HG03064 (cell line): Measurements from ENCODE around the gene ZFYVE1.
"Not testable (repeated sequence)": the region's sequence is repeated elsewhere in the genome, so short reads cannot be mapped to it uniquely, and the experiment has no call there.

Experiments used
- ATAC-seq: cut with Tn5 transposase; IDR thresholded peaks from one replicate; pipeline ENCODE4 v1.9.1; 2021; ENCODE audit warnings: low read depth; ENCODE audit not compliant: unreplicated experiment

The ZFYVE1 gene

DNA sequence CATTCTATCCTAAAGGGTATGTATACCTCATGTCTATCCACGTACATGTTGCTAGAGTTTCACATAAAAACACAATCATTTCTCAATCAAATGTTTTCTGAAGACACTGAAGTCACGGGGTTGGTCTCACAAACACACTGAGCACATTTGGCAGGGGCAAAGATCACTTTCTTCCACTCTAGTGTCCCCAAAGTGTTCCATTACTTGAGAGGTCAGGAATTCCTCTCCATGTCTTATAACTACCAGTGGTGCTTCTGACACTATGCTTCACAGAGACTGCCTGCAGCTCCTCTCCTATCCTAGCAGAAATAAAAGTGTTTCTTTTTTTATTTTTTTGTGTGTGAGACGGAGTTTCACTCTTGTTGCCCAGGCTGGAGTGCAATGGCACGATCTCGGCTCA, 19.1 kb downstream of the ZFYVE1 start:
- ATAC-seq, result no peak

DNA sequence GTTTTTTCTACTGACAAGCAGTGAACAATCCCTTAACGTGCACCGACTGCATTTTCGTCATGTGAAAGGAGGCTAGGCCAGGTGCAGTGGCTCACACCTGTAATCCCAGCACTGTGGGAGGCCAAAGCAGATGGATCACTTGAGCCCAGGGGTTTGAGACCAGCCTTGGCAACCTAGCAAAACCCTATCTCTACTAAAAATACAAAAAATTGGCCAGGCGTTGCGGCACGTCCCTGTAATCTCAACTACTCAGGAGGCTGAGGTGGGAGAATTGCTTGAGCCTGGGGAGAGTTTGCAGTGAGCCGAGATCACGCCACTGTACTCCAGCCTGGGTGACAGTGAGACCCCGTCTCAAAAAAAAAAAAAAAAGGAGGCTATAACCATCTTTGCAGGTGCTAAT, 22.3 kb downstream of the ZFYVE1 start:
- ATAC-seq, result not testable (repeated sequence)

DNA sequence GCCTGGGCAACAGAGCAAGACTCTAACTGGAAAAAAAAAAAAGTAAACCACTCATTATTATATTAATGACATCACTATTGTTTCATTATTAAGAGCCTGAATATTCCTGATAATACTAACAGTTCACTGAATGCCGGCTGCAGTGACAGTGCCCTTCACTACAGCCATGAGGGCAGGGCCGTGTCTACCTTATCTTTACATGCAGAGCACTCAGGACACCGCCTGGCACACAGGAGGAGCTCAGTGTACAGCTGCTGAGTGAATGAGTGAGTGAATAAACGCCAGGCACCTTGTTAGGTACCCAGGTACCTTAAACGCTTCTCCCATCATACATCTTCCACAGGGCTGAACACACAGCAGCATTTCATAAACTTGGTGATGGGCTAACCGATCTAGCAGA, 23.2 kb downstream of the ZFYVE1 start:
- no peak for ATAC-seq

DNA sequence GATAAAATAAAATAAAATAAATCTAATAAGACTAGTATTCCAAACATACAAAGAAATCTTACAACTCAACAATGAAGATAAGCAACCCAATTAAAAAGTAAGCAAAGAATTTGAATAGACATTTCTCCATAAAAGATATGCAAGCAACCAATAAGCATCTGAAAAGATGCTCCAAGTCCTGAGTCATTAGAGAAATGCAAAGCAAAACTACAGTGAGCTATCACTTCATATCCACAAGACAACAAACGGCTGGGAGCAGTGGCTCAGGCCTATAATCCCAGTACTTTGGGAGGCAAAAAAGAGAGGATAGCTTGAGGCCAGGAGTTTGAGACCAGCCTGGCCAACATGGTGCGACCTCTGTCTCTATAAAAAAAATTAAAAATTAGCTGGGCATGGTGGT, 26.8 kb downstream of the ZFYVE1 start:
- no peak for ATAC-seq

DNA sequence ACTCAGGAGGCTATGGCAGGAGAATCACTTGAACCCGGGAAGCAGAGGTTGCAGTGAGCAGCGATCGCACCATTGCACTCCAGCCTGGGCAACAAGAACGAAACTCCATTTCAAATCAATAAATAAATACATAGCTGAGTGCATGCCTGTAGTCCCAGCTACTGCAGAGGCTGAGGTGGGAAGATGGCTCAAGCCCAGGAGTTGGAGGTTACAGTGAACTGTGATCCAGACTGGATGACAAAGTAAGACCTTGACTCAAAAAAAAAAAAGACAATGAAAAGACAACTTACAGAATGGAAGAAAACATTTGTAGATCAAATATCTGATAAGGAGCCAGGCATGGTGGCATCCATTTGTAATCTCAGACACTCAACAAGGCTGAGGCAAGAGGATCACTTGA, 27.6 kb downstream of the ZFYVE1 start:
- no peak for ATAC-seq

DNA sequence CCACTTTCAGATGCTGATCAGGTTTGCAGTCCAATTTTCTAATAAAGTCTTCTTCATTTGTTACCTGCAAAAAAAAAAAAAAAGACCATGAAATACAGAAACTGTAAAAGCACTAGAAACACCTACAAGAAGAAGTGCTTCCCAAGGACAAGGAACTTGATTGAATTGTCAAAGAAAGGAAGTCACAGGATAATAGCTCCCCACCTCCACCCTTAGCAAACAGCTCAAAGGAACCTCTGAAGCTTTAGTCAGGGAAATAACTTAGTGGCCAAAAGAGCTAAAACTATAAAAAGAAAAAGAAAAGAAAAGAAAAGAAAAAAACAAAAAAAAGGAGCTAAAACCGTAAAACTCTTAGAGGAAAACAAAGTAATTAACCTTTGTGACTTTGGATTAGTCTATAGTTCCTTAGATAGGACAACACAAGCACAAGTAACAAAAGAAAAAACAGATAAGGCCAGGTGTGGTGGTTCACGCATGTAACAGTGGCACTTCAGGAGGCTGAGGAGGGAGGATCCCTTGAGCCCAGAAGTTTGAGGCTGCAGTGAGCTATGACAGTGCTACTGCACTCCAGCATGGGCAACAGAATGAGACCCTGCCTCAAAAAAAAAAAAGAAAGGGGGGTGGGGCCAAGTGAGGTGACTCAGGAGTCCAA, 28.5 kb downstream of the ZFYVE1 start:
- ATAC-seq, result no peak

DNA sequence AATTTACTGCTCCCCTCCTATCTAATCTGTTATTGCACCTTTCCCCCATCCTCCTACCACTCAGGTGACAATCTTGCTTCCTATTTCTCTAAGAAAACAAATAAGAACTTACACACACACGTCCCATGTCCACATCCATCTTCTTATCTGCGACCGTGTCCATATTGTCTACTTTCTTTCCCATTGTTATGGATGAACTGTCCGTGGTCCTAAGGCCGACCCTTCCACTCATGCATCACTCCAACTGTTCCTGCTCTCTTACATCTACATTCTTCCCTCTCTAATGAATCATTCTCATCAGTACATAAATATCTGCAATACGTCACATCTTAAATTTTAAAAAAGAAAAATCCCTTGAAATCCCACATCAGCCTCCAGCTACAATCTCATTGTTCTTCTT, 30.0 kb downstream of the ZFYVE1 start:
- no peak for ATAC-seq

DNA sequence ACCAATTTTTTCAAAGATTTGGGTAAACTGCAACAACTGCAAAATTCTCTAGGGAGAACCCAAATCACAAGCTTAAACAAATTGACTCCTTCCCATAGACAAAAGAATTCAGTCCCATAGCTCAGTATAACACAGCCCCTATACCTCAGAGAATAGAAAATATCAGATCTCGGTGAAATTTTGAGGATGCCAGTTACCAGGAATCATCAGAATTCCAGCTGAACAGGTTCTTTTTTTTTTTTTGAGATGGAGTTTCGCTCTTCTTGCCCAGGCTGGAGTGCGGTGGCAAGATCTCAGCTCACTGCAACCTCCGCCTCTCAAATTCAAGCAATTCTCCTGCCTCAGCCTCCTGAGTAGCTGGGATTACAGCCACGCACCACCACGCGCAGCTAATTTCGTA, 36.7 kb downstream of the ZFYVE1 start:
- no peak for ATAC-seq

DNA sequence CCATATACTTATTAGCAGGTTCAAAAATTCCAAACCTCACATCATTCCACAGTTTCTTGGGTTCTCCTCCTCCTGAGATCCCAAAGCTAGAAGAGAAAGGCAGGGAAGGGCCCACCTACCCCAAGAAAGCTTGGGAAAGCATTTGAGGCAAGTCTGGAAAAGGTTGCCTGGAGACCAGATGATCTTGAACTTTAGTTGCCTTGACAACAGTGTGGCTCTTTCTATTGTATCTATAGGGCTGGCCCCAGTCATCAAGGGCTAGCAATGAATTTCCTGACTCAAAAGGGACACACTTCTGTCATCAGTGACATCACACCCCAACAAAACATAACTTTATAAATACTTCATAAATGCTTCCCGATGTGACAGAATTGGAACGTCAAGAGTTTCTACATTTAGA, 40.0 kb downstream of the ZFYVE1 start:
- no peak for ATAC-seq

DNA sequence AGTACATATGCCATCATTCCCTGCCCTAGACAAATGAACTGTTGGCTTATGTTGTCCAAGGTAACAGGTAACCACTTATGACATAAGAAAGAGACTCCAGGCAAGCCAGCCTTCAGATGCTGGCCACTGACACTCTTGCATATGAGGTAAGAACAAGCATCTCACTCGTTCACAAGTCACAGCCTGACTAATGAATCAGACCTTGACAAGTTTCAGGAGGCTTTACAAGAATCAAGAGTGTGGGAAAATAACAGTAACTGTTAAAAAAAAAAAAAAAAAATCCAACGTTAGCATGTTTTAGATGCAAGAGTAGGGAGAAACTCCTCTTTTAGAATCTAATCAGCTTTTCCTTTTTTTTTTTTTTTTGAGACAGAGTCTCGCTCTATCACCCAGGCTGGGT, 40.7 kb downstream of the ZFYVE1 start:
- ATAC-seq, result no peak

DNA sequence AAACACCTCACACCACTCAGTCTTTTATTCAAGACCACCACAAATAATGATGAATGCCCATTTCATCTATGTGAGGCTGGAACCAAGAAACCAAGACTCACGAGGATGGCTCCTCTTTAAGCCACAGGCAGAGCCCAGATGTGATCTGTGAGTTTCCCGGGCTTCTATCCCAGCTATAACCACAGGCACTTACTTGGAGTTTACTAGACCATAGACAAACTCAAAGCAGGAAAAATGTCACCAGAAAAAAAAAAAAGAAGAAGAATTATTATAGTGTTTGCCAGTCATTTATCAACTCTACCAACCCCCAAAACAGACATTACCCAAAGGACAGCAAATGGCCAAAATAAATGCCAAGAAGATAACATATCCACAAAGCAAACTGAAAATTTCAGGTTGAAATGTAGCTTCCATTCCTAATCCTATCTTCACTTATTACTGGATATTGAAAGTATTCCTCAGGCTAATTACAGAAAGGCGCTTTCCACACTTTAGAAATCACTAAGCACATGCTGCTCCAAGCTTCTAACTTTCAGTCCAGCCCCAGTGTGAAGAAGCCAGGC, 44.7 kb downstream of the ZFYVE1 start:
- no peak for ATAC-seq

DNA sequence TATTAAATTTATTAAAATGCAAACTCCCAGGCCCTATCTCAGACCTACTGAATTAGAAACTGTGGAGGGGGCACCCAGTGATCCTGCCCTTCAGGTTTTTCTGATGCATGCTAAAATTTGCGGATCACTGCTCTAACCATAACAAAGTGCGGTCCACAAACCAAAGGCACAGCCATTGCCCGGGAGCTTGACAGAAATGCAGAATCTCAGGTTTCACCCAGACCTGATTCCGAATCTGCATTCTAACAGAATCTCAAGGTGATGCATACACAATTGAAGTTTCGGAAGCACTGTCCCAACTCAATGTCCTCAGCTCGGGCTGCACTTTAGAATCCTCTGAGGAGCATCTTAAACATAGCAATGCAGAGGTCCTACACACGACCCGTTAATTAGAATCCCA, 46.0 kb downstream of the ZFYVE1 start:
- ATAC-seq, result no peak

DNA sequence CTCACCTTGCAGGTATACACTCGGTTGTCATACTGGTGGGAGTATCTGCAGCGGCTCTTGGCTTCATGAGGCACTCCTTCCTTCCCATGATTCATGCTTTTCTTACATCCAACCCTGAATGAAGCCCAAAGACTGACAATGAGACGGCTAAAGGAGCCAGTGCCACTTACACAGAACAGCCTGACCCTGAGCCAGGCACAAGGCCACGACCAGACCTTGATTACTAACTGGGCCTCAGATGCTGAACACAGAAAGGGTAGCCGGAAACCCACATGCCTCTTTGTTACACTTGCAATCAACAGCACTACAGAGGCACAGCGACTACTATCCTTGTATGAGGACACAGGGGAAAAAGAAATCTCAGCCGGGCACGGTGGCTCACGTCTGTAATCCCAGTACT, 48.0 kb downstream of the ZFYVE1 start:
- no peak for ATAC-seq

DNA sequence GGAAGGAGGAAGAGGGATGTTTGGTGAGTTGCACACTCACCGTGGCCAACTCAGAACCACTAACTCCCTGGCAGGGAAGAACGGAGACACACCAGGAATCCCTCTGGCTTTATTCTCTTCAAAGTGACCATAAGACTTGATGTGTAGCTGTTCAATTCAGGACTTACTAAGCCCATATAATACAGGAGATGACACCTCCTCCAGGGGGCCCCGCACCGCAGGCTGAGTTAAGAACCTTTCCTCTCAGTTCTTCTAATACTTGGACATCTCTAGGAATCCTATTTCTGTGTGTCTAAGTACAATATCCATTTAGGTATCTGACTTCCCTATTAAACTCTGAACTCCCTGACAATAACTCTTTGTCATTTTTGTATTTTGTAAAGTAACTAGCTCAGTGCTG, 51.1 kb downstream of the ZFYVE1 start:
- ATAC-seq, result no peak

DNA sequence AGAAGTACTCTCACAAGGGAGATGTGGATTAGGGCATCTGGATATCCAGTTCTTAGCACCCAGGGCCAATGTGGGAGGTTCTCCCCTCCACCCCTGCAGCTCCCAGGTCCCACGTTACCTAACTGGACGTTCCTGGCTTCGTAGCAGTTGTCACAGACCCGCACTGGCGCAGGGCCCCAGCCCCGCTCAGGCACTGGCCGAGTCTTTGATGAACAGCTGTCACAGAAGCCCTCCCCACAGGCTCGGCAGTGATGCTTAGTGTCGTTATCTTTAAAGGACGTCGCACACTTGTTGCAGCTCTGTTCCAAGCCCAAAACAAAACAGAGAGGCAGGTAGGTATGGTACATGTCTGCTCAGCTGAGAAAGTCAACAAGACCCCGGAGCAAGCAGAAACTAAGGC, 52.2 kb downstream of the ZFYVE1 start:
- ATAC-seq, result no peak

DNA sequence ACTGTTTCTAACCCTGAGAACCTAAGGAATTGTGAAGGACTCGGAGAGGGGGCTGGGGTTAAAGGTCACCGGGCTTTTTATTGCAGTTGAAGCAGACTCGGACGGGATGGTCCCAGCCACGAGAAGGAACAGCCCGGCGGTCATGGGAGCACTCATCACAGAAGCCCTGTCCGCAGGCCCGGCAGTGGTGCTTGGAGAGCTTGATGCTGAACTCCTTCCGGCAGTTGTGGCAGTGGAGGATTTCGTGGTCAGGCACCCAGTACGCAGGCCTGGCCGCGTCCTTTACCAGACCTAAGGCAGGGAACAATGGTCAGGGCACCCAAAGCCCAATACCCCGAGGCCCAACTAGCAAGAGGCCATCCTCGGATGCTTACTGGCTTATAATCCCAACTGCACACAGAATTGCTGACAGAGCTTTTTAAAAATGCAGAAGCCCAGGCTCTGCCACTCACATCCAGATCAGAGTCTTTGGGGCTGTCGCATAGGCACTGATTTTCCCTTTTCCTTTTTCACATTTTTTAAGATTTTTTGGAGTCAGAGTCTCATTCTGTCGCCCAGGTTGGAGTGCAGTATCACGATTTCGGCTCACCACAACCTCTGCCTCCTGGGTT, 56.0 kb downstream of the ZFYVE1 start:
- no peak for ATAC-seq

DNA sequence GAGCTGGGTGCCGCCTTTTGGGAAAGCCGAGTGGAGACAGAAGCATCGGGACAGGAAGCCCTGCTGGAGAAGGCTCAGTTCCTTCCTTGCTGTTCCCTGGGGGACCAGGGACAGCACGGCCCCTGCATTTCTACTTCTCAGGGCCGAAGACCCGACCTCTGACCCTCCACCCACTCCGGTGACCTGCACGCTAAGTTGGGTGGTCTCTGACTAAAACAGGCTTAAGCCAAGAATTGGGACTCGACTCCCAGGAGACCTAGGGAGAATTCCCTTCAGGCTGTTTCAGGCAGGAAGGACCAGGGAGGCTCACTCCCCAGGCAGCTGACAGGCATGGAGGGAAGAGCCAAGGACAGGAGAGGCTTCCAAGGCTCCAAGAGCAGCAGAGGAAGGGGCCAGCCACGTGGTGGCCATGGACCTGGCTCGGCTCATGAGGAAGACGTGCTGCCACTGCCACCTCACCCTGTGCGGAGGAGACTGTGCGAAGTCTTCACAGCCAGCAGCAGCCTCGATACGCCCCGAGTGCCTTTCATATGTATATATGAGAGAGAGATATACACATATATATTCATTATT, 56.8 kb downstream of the ZFYVE1 start:
- no peak for ATAC-seq

DNA sequence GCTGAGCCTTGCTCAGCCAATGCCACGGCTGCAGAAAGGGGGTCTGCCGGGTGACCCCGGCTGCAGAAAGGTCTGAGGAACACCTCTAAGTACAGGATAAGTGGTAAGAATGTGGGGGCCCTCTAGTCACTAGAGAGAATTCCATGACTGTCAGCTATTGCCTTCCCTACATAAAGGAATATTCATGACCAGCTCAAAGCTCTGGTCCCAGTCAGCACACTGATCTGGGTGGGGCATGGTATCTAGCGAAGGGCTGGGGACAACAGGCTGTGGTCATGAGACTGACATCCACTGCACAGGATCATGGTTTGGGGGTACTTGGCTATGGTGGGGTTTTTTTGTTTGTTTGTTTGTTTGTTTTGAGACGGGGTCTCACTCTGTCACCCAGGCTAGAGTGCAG, 58.6 kb downstream of the ZFYVE1 start:
- no peak for ATAC-seq

DNA sequence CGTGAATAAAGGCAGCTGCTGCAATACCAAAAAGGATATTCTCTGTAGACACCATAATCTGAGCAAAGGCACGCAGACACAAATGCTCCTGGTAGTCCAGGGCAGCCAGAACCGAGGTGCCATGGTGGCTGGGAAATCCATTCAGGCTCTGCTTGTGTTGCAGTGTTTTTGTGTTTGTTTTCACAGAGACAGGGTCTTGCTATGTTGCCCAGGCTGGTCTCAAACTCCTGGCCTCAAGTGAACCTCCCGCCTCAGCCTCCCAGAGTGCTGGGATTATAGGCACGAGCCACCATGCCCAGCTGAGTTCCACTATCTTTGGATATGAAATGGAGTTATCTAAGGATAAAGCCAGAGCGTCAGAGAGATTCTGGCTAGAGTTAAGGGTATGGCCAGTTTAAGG, 60.9 kb downstream of the ZFYVE1 start:
- no peak for ATAC-seq

DNA sequence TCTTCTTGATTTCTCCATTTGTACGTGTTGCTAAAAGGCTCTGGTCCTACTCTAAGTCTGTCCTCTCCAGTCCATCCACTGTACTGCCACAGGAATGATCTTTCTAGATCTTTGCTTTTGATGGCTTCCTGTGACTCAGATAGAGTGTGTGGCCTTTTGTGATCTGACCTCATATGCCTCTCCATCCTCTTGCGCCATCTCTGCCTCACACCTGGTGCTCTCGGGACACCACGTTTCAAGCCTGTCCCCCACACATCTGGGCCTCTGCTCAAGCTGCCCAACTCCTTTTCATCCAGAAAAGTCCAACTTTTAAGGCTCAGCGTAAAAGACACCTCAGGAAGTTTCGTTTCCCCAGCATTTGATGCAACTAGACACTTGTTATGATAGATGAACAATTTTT, 61.7 kb downstream of the ZFYVE1 start:
- ATAC-seq, result no peak

DNA sequence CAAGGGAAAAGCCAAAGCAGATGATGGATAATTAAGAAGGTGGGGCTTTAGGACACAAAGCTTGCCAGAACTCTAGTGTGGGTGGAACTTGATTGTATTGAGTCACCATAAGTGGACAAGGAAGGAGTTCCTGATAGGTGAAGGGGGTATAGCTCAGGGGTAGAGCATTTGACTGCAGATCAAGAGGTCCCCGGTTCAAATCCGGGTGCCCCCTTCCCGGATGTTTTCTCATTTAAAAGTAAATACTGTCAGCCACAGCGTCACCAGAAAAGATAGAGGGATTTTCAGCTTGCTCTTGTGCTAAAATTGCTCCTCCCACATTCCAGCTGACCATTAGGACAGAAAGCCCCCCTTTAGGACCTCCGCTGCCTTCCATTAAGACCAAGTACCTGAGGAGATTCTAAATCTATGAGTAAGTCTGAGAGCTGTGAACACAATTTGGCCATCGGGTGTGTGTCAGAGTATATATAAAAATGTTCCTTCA, 64.0 kb downstream of the ZFYVE1 start:
- no peak for ATAC-seq

DNA sequence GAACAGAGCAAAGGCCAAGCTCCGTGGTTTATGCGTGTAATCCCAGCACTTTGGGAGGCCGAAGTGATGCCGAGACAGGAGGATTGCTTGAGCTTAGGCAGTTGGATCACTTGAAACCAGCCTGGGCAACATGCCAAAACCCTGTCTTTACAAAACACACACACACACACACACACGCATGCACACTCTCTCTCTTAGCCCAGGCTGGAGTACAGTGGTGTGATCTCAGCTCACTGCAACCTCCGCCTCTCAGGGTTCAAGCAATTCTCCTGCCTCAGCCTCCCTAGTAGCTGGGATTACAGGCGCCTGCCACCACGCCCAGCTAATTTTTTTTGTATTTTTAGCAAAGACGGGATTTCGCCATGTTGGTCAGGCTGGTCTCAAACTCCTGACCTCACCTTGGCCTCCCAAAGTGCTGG, 64.6 kb downstream of the ZFYVE1 start:
- ATAC-seq, result not testable (repeated sequence)
